GM18499 (cell line): ENCODE measurements around the gene MYH7B.

Experiments used
- ATAC-seq: cut with Tn5 transposase; IDR thresholded peaks from one replicate; pipeline ENCODE4 v1.9.1; 2021; ENCODE audit warnings: moderate number of reproducible peaks; ENCODE audit not compliant: insufficient read depth, unreplicated experiment

Gene MYH7B

GRCh38 chr20:34955231-34956040 is at the start of gene MYH7B, which contains the start of gene GSS:
MYH7B (plus strand) TSS chr20:34955868; CDS start chr20:34978006, 22,138 bp downstream.
GSS (minus strand) TSS chr20:34955806; CDS start chr20:34951852, 3,954 bp downstream.
- ATAC-seq: peak; percentile 67

GRCh38 chr20:34907616-34908469 is 47.8 kb upstream of the MYH7B start:
- no peak for ATAC-seq

- ATAC-seq: no peak
These were observed 40.5 kb upstream of the MYH7B start for GRCh38 chr20:34915131-34915530.

GRCh38 chr20:34915749-34916455 is 39.8 kb upstream of the MYH7B start:
- no peak for ATAC-seq

GRCh38 chr20:34916774-34917354 is 38.8 kb upstream of the MYH7B start:
- ATAC-seq: no peak

GRCh38 chr20:34920055-34920454 is 35.6 kb upstream of the MYH7B start:
- no peak for ATAC-seq

- ATAC-seq: no peak
These were observed 34.2 kb upstream of the MYH7B start for GRCh38 chr20:34921436-34921835.

- no peak for ATAC-seq
These were observed 32.9 kb upstream of the MYH7B start for GRCh38 chr20:34922654-34923381.

- ATAC-seq: no peak
These were observed 32.3 kb upstream of the MYH7B start for GRCh38 chr20:34923414-34923813.

GRCh38 chr20:34925341-34925740 is 30.3 kb upstream of the MYH7B start:
- no peak for ATAC-seq

GRCh38 chr20:34925981-34926380 is 29.7 kb upstream of the MYH7B start:
- no peak for ATAC-seq

- ATAC-seq: no peak
These were observed 29.1 kb upstream of the MYH7B start for GRCh38 chr20:34926581-34926980.

GRCh38 chr20:34927736-34928135 is 27.9 kb upstream of the MYH7B start:
- no peak for ATAC-seq

- ATAC-seq: no peak
These were observed 27.3 kb upstream of the MYH7B start for GRCh38 chr20:34928411-34928810.

- ATAC-seq: no peak
These were observed 23.9 kb upstream of the MYH7B start for GRCh38 chr20:34931771-34932170.

- no peak for ATAC-seq
These were observed 17.1 kb upstream of the MYH7B start for GRCh38 chr20:34938466-34939163.

GRCh38 chr20:34940081-34940481 is 15.6 kb upstream of the MYH7B start:
- ATAC-seq: no peak

GRCh38 chr20:34941226-34941625 is 14.4 kb upstream of the MYH7B start:
- ATAC-seq: no peak

GRCh38 chr20:34942301-34942700 is 13.4 kb upstream of the MYH7B start:
- ATAC-seq: no peak
